GM12872 (cell line): ENCODE results near the gene CHSY1.

Source experiments
- CTCF ChIP-seq: IDR thresholded peaks from 3 replicates; pipeline ENCODE4 v1.5.1; 2011; ENCODE audit warnings: low read depth, mild to moderate bottlenecking, low read length, moderate library complexity; ENCODE audit not compliant: insufficient read depth

CHSY1 gene

GRCh38 chr15:101264011-101264410 lies 12.2 kb upstream of the CHSY1 start:
- no peak for TF ChIP-seq CTCF

- TF ChIP-seq CTCF = no peak
These were observed 10.7 kb upstream of the CHSY1 start for GRCh38 chr15:101262551-101262950.

GRCh38 chr15:101258238-101259144 lies 6.6 kb upstream of the CHSY1 start:
- peak; percentile 76 for TF ChIP-seq CTCF

- peak; percentile 65 for TF ChIP-seq CTCF
These were observed 4.9 kb upstream of the CHSY1 start for GRCh38 chr15:101256757-101257156.

GRCh38 chr15:101255615-101256241 lies 3.9 kb upstream of the CHSY1 start:
- no peak for TF ChIP-seq CTCF

GRCh38 chr15:101255051-101255395 lies 3.2 kb upstream of the CHSY1 start:
- TF ChIP-seq CTCF = no peak

- no peak for TF ChIP-seq CTCF
These were observed 2.6 kb upstream of the CHSY1 start for GRCh38 chr15:101254157-101255050.
